Stimulated activated CD4-positive, alpha-beta T cell treated with anti-CD3 and anti-CD28 coated beads, TNF-alpha, amount 100 ng/mL, for 48 hours (primary cell): Measurements from ENCODE around the gene ZNF516.

Experiments
- DNase-seq, 3 donors: peaks; one replicate each; pipeline ENCODE4 v3.0.0-alpha.2; 2020; ENCODE audit warnings: low read depth in 3 of 3

The ZNF516 gene

GRCh38 chr18:76507830-76508385 lies 12.9 kb upstream of the ZNF516 start:
- DNase-seq: no peak

- DNase-seq: no peak
Measured at GRCh38 chr18:76506974-76507764, 12.1 kb upstream of the ZNF516 start.

GRCh38 chr18:76506395-76506794 lies 11.4 kb upstream of the ZNF516 start:
- no peak for DNase-seq

DNA sequence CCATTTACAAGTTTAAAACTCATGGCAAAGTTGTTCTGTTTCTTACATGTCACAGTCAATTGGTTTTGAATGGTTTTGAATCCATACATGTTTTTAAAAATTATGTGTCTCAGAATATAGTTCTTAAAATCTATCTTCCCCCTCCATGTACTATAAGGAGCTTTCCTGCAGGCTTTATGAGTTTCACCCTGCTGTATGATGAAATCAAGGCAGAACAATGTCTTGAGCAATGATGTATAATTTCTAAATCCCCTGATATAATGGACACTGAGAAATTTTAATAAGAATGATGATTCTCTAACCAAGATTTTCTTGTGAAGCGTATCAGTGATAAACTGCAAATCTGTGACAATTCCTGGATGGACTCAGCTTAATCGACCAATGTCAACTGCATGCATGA lies 10.6 kb upstream of the ZNF516 start:
- DNase-seq: no peak

DNA sequence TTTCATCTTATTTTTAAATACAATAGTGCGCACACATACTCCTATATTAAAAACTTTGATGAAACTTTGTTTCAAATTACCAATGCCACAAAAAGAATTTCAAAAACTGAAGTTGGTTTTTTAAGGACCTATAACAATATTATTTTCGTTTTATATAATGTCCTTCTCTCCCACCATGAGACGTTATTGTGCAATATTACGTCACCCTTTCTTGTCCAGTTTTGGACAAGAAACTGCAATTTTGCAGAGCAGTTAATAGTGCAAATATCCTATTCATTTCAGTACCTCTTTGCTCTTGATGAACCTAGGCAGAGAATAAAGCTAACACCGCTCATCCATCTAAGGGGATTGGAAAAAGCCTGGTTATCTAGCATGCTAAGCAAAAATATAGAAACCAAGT lies 9.7 kb upstream of the ZNF516 start:
- no peak for DNase-seq

DNA sequence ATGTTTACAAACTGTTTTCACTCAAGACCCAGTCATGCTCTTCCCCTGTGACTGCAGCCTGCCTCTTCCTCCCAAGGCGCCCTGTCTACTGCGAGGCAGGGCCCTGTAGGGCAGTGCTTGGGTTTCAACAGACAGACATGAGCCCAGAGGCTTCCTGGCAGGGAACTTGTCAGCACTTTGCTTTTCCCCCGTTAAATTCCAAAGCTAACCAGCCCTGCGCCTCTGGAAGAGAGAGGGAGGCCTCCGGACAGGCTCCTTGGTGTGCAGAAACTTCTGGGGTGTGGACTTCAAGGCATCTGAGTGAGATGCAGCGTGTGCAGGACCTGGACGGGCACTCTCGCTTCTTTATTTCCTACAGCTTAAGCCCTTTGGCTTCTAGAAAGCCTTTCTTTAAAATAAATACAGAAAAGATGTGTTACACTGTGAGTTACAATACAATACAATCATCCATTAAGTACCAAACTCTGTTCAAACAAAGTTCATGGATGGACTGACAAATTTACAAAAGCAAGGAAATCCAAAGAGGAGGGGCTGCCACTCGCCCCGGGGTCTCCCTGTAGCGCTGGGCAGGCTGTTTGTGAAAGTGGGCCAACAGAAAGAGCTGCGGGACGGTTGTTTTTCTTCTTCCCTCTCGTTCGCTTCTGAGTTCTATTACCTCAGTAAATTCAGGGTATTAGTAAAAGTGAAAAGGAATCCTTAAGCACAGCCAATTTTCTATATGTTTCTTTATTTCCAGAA lies 8.8 kb upstream of the ZNF516 start:
- no peak for DNase-seq

- no peak for DNase-seq
Measured at GRCh38 chr18:76502551-76502950, 7.5 kb upstream of the ZNF516 start.

GRCh38 chr18:76499637-76500340 lies 4.7 kb upstream of the ZNF516 start:
- DNase-seq: no peak

GRCh38 chr18:76499021-76499420 lies 4.0 kb upstream of the ZNF516 start:
- DNase-seq: no peak

DNA sequence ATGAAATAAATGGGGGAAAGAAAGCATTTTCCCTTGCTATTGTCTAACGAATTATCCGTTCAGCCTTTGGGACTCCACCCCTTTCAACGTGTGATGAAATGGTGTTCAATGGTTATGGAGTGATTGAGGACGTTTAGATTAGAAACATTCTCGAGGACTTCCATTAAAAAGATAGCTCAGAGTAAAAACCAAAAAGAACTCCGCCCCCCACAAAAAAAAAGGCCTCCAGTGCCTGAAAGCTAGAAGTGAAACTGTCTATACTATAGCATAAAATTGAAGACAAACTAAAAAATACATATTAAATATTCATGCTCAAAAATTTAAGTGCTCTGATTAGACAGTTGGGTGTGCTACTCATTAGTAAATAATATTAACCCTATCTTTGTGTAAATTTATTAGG lies 3.0 kb upstream of the ZNF516 start:
- no peak for DNase-seq

- DNase-seq: no peak
Measured at GRCh38 chr18:76497021-76497420, 2.0 kb upstream of the ZNF516 start.

GRCh38 chr18:76496194-76496890 lies 1.3 kb upstream of the ZNF516 start:
- no peak for DNase-seq

DNA sequence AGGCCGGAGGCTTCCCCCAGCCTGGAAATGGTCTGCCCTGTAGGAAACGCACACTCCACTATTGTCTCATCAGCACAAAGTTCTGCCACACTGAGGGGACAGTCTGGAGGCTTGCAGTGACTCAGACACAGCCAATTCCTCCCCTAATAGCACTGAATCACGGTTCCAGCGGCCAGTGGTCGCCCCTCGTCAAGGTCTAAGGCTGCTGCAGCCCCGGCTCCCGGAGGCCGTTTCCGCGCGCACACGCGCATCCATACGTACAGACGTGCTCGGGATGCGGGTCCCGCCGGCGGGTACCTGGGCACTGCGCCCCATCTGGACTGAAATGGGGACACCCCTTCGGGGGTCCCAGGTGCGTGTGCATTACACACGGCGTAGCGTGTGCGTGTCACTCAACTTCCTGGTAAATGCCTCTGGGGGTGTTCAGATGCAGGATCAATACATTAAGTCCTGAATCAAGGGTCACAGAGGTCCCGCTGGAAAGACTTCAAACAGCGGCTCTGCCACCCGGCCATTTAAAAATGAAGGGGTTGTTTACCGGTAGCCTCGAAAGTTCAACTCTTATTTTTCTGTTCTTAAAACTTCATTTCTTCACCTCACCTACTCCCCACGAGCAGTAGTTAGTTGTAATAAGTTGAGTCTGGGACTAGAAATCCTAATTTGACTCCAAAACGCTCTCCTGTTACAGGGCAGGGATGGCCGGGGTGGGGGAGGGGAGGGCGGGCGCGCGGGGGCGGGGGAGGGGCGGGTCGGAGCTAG lies 572 bp upstream of the ZNF516 start:
- no peak for DNase-seq

GRCh38 chr18:76494231-76495005 lies 624 bp downstream of the ZNF516 start:
- DNase-seq: no peak

- DNase-seq: no peak
Measured at GRCh38 chr18:76493213-76494161, 1.6 kb downstream of the ZNF516 start.

DNA sequence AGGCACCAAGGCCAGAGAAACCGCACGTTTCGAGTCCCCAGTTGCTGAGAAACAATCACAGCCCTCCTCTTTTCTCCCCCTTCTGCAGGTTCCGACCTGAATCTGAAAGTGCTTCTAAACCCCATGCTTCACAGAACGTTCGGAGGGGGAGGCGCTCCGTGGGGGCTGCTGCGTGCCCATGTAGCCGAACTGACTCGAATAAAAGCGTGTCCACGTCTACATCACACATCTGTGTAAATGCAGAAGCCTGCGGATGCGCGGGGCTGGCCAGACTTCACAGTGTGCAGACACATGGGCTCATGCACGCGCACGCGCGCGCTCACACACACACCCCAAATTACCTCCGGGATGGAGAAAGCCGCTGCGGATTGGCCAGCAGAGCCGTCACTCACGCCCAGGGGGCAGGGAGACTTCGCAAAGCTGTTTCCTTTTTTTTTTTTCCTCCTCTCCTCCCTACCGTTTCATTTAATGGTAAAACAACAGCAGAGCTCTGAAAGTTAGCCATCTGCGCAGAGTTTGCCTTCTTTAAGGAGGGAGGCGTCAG lies 2.3 kb downstream of the ZNF516 start:
- peak; percentile 98 to 99 (median 98) for DNase-seq

DNA sequence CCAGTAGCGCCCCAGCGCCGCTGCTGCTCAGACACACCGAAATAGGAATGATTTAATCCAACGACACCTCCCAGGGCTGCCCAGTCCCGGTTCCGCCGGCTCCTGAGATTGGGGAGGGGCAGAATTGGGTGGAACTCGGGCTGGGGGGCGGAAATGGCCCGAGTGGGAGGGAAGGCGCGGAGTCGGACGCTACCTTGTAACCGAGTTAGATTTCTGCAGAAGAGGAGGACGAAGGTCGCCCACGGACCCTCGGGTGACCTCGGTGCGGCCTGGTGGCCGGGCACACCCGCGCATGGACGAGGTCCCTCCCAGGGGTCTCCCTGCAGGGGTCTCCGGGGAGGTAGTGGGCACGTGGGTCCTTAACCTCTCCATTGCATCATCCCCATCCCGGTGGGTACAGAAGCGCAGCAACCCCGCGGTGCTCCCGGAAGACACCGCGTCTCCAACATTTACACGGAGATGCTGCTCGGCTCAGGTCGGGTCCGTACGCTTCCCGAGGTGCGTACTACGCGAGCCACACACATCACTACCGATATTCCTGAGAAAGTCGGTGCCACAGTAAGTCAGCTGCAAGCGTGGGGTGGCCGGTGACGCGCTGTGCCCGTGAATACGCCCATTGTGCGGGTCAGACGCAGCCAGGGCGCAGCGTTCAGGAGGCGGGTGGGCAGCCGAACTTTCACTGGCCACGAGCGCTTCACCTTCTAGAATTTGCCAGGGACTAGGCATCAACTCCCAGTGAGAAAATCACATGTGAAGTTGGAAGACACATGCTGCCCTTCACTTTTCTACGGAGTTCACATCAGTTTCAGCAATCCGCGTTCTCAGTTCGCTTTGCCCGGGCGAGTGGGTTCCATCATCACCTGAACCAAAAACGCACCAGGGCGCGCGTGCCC lies 3.0 kb downstream of the ZNF516 start:
- no peak for DNase-seq

DNA sequence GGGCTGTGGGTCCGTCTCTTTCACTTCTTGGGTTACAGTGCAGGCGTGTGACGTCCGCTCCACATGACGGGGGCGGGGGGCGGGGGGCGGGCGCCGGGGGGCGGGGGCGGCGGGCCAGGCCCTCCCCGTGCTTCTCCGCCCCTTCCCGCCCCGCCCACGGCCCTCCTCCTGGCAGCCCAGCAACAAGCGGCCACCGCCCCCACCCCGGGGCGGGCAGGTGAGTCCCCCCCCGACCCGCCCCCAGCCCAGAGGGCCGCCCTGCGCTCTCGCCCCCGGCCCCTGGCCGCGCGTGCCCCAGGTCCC lies 3.6 kb downstream of the ZNF516 start:
- DNase-seq: peak in 1 of 3 donors; percentile 61
